Urothelium cell line (cell line): Measurements from ENCODE around the gene TMEM63A.
"Not testable (repeated sequence)": the region's sequence is repeated elsewhere in the genome, so short reads cannot be mapped to it uniquely, and the experiment has no call there.

Experiments used
- DNase-seq: peaks from one replicate; pipeline ENCODE4 v3.0.0; 2011; ENCODE audit warnings: low spot score, mixed read lengths
- FAIRE-seq: peaks from 2 replicates; lab custom pipeline; 2011; peaks lifted over from hg19 to GRCh38; lab: Jason Lieb, UNC

Gene TMEM63A

DNA sequence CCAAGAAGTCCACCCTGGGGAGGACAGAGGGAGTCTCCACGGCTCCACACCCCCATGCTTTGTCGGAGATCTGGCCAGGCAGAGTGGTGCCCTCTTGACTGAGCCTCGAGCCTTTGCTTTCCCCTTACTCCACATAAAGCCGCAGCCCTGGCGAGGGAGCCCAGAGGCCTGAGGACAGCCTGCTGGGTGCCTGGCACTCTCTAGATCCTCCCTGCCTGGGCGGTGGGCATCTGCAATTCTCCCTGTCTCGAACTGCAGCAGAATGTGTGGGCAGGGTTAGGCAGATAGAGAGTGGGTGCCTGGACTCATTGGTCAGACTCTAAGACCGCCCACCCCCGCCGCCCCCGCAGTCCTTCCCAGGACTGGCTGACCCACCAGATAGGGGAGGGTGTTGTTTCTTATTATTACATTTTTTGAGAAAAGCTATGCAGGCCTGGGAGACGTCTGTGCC is 58.3 kb downstream of the TMEM63A start:
- FAIRE-seq = no peak
- DNase-seq = no peak

DNA sequence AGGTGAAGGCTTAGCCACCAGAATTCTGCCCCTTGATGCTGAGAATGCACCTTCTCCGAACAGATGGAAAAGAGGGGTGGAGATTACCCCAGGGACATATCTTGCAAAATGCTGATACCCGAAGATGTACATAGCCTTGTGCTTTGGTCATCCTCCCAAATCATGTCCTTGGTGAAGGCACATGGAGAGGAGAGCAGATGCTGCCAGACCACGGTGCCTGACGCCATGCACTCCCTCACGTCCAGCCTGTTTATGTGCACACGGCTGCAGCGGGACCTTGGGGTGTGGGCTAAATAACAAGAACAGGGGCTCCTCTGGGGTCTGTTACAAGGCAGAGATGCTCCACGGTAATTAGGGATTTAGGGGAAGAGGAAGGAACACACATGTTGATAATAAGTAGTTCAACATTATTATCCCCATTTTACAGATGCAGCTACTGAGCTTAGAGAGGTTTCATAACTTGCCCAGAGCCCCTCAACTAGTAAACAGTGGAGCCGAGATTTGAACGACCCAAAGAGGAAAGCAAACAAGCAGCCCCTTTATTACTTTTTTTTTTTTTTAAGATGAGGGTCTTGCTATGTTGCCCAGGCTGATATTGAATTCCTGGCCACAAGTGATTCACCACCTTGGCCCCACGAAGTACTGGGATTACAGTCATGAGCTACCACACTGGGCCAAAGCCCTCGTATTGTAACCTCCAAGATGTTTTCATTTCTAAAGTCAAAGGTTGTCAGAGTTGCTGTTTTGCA is 59.4 kb downstream of the TMEM63A start:
- DNase-seq = no peak
- FAIRE-seq = no peak

- no peak for FAIRE-seq
- no peak for DNase-seq
Measured at GRCh38 chr1:225820522-225821120, 61.6 kb downstream of the TMEM63A start.

DNA sequence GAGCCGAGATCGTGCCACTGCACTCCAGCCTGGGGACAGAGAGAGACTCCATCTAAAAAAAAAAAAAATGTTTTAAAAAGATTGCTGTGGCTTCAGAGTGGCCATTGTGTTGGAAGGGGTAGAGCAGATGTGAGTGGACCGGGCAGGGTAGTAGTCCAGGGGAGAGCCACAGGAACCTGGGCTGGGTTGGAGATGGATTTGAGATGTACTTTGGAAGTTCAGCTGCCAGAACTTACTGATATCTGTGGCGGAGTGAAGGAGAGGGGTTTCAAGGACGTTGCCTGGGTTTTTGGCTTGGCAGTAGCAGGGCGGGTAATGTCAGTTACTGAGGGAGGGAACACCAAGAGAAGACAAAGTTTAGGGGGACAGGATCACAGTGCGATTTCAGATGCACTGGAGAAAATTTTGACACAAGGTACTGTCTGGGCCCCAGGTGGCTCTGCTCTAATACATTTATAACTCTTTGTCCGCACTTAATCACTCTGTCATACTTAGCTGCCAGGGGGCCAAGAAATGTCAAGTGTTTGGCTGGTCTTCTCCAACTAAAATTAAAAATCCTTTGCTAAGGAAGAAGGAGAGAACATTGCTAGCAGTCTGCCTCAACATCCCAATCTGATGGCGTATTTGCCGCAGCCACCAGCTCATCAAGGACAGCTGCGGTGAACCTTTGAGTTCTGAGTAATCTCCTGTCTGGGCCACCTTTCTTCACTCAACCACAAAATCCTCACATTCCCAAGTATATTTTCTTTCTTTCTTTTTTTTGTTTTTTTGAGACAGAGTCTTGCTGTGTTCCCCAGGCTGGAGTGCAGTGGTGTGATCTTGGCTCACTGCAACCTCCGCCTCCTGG is 62.6 kb downstream of the TMEM63A start:
- FAIRE-seq (no peak), DNase-seq (no peak)

DNA sequence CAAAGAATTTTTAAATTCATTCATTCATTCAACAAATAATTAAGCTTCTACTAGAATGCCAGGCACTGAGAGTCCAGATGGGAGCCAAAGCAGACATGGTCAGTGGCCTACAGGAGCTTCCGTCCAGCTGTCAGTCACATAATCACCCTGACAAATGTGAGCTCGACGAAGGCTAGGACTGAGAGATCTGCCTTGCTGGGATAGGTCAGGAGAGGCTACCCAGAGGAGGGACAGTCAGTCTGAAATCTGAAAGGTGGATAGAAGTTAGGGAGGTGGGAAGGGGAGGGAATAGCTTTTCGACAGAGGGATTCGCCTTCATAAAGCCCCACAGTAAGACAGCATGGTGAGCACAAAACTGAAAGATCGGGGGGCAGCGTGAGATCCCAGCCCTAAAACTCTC is 64.0 kb downstream of the TMEM63A start:
- FAIRE-seq = no peak

DNA sequence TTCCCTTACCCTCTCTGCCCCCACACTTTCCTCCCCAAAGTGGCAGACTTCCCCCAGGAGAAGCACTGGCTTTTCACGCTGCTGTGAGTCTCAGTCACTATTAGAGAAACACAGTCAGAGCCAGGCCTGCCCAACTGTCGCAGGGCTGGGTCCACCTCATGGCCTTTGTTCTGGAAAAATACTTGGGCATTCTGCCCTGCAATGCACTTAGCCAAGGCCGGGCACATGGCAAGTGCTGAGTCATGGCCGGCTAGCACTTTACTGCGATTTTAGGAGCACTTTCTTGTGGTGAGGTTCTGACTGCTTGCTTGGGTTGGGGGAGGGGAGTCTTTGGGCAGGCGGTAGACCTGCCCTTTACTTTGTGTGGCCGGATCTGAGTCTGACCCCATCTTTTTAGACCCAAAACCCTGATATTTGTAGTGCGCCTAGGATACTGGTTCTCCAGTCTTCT is 64.5 kb downstream of the TMEM63A start:
- peak; percentile 77 for DNase-seq
- no peak for FAIRE-seq

More for the DNA sequence above, 64.0 kb downstream of the TMEM63A start:
- no peak for DNase-seq

DNA sequence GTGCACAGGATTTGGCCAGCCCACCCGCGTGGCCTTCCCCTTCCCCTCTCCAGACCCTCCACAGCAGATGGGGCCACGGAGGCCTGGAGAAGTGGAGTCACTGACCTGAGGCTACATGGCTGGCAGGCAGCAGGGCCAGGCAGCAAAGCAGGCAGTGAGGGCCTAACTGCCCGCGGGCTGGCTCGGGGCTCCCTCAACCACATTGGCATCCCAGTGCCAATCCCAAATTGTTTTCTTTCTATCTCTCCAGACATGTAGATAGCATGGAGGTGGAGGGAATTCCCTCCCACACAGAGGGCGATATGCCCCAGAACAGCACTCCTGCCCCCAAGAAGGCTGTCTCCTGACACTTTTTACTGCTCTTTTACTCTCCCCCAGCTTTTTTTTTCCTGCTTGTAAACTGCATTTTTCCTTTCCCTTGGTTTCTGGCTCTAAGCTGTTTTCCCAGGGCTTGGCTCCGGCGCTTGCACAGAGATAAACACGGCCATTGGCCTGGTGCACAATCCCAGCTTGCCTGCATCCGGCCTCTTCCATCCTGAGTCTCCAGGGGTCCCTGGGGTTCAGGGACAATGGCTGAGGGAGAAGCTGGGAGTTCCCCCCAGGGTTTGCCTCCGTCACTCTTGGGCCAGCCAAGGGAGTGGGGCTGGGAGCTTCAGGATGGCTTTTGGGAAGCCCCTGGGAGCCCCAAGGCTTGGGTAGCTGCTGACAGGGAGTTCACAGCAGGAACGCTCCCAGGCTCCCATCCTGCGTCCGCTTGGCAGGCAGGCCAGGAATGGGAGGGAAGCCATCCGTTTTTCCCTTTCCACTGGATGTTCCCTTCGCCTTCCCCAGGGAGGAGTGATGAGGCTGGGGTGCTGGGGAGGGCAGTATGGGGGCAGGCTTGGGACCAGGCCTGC is 65.3 kb downstream of the TMEM63A start:
- DNase-seq = no peak

GRCh38 chr1:225815526-225816178 is 66.5 kb downstream of the TMEM63A start:
- DNase-seq (no peak), FAIRE-seq (no peak)

More for the DNA sequence above, 65.3 kb downstream of the TMEM63A start:
- no peak for FAIRE-seq

DNA sequence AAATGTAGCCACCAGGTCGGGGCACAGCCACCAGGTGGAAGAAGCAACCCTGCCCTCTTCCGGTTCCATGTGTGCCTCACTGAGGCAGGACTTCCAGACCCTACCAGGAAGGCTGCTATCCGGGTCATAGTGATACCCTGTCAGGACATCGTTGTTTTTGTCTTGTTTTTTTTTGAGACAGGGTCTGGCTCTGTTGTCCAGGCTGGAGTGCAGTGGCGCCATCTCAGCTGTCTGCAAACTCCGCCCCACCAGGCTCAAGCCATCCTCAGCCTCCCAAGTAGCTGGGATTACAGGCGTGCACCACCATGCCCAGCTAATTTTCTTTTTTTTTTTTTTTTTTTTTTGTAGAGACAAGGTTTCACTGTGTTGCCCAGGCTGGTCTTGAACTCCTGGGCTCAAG is 67.1 kb downstream of the TMEM63A start:
- FAIRE-seq, DNase-seq: not testable (repeated sequence)

DNA sequence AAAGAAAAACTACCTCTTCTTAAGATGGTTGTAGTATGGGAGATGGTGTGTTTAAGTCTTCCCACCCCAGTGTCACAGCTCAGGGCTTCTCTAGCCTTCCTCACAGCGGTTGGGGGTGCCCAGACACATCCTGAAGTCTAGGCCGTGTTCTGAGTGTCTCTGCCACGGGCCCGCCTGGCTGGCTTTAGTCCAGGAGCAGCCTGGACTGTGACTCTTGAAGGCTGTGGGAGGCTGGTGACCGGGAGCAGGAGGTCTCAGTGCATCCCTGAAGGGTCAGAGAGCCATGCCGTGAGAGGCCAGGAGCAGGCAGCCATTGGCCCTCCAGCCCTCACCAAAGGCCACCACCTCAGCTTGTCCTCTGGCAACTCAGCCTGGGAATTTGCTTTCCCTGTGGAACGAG is 67.8 kb downstream of the TMEM63A start:
- FAIRE-seq = no peak
- DNase-seq = no peak

- DNase-seq = no peak
Measured at GRCh38 chr1:225813214-225813964, 68.8 kb downstream of the TMEM63A start.

GRCh38 chr1:225812488-225813213 is 69.5 kb downstream of the TMEM63A start:
- FAIRE-seq (no peak), DNase-seq (no peak)

More at GRCh38 chr1:225813214-225813964, 68.8 kb downstream of the TMEM63A start:
- no peak for FAIRE-seq

GRCh38 chr1:225811622-225812487 is 70.3 kb downstream of the TMEM63A start:
- DNase-seq (no peak), FAIRE-seq (no peak)

DNA sequence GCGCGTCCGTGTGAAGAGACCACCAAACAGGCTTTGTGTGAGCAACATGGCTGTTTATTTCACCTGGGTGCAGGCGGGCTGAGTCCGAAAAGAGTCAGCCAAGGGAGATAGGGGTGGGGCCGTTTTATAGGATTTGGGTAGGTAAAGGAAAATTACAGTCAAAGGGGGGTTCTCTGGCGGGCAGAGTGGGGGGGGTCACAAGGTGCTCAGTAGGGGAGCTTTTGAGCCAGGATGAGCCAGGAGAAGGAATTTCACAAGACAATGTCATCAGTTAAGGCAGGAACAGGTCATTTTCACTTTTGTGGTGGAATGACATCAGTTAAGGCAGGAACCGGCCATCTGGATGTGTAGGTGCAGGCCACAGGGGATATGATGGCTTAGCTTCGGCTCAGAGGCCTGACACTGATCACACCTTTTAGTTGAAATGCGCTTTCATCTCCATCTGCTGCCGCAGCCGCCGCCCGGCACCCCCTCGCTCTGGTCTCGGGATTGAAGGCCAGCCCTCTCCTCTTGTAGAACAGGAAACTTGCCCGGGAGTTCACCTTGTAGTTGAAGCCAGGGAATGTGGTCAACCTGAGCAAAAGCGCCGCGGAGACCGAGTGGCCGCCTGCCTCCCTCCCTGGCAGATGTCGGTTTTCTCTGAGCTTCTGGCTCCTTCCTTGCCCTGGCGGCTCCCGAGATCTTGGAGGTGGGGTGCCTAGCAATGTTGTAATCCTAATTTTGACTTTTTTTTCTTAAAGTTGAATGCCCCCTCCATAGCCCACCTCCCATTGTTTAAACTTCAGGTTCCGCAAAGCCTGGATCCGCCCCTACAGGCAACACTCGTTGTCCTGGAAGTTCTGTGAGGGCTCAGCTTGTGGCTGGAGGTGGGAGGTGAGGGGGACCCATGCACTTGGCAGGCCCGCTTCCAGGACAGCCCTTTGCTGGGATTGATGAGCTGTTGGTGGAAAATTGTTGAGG is 71.3 kb downstream of the TMEM63A start:
- peak; percentile 25 for DNase-seq
- not testable (repeated sequence) for FAIRE-seq

- DNase-seq (peak; percentile 96), FAIRE-seq (no peak)
Measured at GRCh38 chr1:225809842-225810578, 72.2 kb downstream of the TMEM63A start, which contains the start of gene EPHX1. Gene EPHX1 (plus strand): TSS chr1:225810124. CDS start chr1:225828730, 18,606 bp downstream.

- FAIRE-seq = no peak
- DNase-seq = no peak
Measured at GRCh38 chr1:225808136-225808535, 74.0 kb downstream of the TMEM63A start.
